Measurements from ENCODE around the gene SMARCD3. TPM values are rescaled to one million over a fixed set of nuclear protein-coding genes. Genes with fewer than 3 reads are reported as not detected.

Gene SMARCD3
- total and polyA plus RNA-seq, 3 donors from 2014 or later = 55.1 to 122 (median 94.0) TPM

DNA sequence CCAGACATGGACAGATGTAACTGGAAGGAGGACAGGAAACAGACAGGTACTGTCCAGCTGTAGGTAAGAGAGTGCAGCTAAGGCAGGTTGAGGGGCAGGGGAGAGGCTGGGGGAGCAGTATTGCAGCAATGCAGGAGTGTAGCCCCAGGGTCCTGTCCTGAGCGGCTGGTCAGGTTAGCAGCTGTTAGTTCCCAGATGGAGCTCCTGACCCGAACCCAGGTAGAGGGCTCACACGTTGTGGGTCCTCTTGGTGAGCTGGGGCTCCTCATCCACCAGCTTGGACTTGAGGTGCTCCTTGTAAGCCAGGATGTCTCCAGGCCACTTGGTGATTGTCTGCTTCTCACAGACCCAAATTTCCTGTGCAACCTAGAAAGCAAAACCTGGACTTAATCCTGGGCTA, 34.7 kb downstream of the SMARCD3 start:
- Histone ChIP-seq H3K9me3 (no peaks in the 10 kb centered on the region), H3K4me3 (no peak overlapping the region), H3K27ac (no peak overlapping the region), H3K27me3 (no peaks in the 10 kb centered on the region), H3K4me1 (no peaks in the 10 kb centered on the region), H3K36me3 (ENCODE audit: low read depth, missing control alignments) (no peaks in the 10 kb centered on the region)
- intact Hi-C loops (cut with DNase I; ENCODE audit: low total_unique reads) = no loop called here
- TF ChIP-seq POLR2A (IDR thresholded peaks at IDR 0.05) = no peak
- no peak for TF ChIP-seq CTCF (IDR thresholded peaks at IDR 0.05)
- no peak for DNase-seq
- WGBS, 2 donors = 75 to 90% methylated on average over 3 of the region's 3 CpGs

GRCh38 chr7:151212626-151213025, 35.9 kb downstream of the SMARCD3 start:
- TF ChIP-seq CTCF (IDR thresholded peaks at IDR 0.05) (no peak), POLR2A (IDR thresholded peaks at IDR 0.05) (no peak)
- no peak for DNase-seq
- no peaks in the 10 kb centered on the region for H3K9me3 ChIP-seq
- no peaks in the 10 kb centered on the region for H3K27me3 ChIP-seq
- WGBS, 2 donors = 80 to 88% methylated on average over 5 of the region's 5 CpGs
- H3K27ac ChIP-seq = no peak overlapping the region
- no peaks in the 10 kb centered on the region for H3K36me3 ChIP-seq (ENCODE audit: low read depth, missing control alignments)
- H3K4me1 ChIP-seq = no peaks in the 10 kb centered on the region
- intact Hi-C loops (cut with DNase I; ENCODE audit: low total_unique reads) = no loop called here
- H3K4me3 ChIP-seq = no peak overlapping the region

- no peak for DNase-seq
- intact Hi-C loops (cut with DNase I; ENCODE audit: low total_unique reads) = no loop called here
- Histone ChIP-seq H3K9me3 (no peaks in the 10 kb centered on the region), H3K27ac (no peak overlapping the region), H3K4me3 (no peak overlapping the region), H3K27me3 (no peaks in the 10 kb centered on the region), H3K36me3 (ENCODE audit: low read depth, missing control alignments) (no peaks in the 10 kb centered on the region), H3K4me1 (no peaks in the 10 kb centered on the region)
- 87 to 90% methylated on average over 3 of the region's 3 CpGs for WGBS, 2 donors
- TF ChIP-seq POLR2A (IDR thresholded peaks at IDR 0.05) (no peak), CTCF (IDR thresholded peaks at IDR 0.05) (no peak)
Observed at GRCh38 chr7:151211155-151211772, 37.2 kb downstream of the SMARCD3 start.

GRCh38 chr7:151210087-151210854, 38.2 kb downstream of the SMARCD3 start, which contains the start of gene H2BK1:
Gene H2BK1, minus strand, starts transcription at chr7:151210488. Its CDS starts 170 bp downstream, at chr7:151210318.
- no peaks in the 10 kb centered on the region for H3K9me3 ChIP-seq
- TF ChIP-seq POLR2A (IDR thresholded peaks at IDR 0.05) (no peak), CTCF (IDR thresholded peaks at IDR 0.05) (no peak)
- intact Hi-C loops (cut with DNase I; ENCODE audit: low total_unique reads) = no loop called here
- H3K27ac ChIP-seq = no peak within 1 kb of the TSS
- WGBS, 2 donors = 79 to 85% methylated on average over 17 of the region's 17 CpGs
- H3K27me3 ChIP-seq = no peaks in the 10 kb centered on the region
- H3K36me3 ChIP-seq (ENCODE audit: low read depth, missing control alignments) = no peaks in the 10 kb centered on the region
- H3K4me3 ChIP-seq = no peak within 1 kb of the TSS
- DNase-seq = no peak
- H3K4me1 ChIP-seq = no peaks in the 10 kb centered on the region

Data from testis (tissue), 3 donors.